Transverse colon (tissue), 4 donors: ENCODE data around the gene EPPIN. TPM values are rescaled to one million over a fixed set of nuclear protein-coding genes. Genes with fewer than 3 reads are reported as not detected.

Experiments
- DNase-seq: peaks from one replicate; pipeline ENCODE4 v3.0.0-alpha.2; 2019
- H3K27ac ChIP-seq, 4 donors: fragments of 200-600 bp; sonication (generic); 2 replicates each; pipeline ENCODE4 v1.5.1; 2016 to 2018; ENCODE audit warnings: inconsistent platforms in 4 of 4
- H3K27me3 ChIP-seq: fragments of 200-600 bp; sonication (generic); 2 replicates; pipeline ENCODE4 v1.5.1; 2017; ENCODE audit warnings: inconsistent platforms
- H3K36me3 ChIP-seq, 4 donors: fragments of 200-600 bp; sonication (generic); 2 replicates each; pipeline ENCODE4 v1.5.1; 2017 to 2019; ENCODE audit warnings: inconsistent platforms in 4 of 4
- H3K4me1 ChIP-seq, 4 donors: fragments of 200-600 bp; sonication (generic); 2 replicates each; pipeline ENCODE4 v1.5.1; 2017 to 2020; ENCODE audit warnings: inconsistent platforms in 4 of 4
- H3K4me3 ChIP-seq, 4 donors: fragments of 200-600 bp; sonication (generic); 1 replicate in 1 of 4; 2 replicates in 3 of 4; pipeline versions ENCODE4 v1.5.1 to v1.6.1; 2017 to 2019; ENCODE audit warnings: inconsistent platforms in 4 of 4
- H3K9me3 ChIP-seq, 2 donors: fragments of 200-600 bp; sonication (generic); 2 replicates each; pipeline ENCODE4 v1.5.1; 2017 to 2019; ENCODE audit warnings: inconsistent platforms in 2 of 2
- CTCF ChIP-seq, 5 experiments: fragments of 200-600 bp in 3 of 5; fragments of 450-650 bp in 2 of 5; sonication (generic) in 3 of 5; IDR thresholded peaks; 1 replicate in 2 of 5; 2 replicates in 3 of 5; pipeline ENCODE4 v1.5.1; 2016 to 2017; ENCODE audit warnings: antibody characterized with exemption in 5 of 5, inconsistent platforms in 3 of 5, mild to moderate bottlenecking in 2 of 5, moderate library complexity in 1 of 5
- EP300 ChIP-seq: sonication (generic); formaldehyde crosslinking; IDR thresholded peaks from one replicate; pipeline ENCODE4 v1.6.1; 2017; ENCODE audit warnings: antibody characterized with exemption, low read depth
- POLR2A ChIP-seq: fragments of 450-650 bp; IDR thresholded peaks from one replicate; pipeline ENCODE4 v1.6.1; 2016; ENCODE audit warnings: antibody characterized with exemption, mild to moderate bottlenecking, moderate library complexity
- POLR2AphosphoS5 ChIP-seq, 3 donors: sonication (generic); formaldehyde crosslinking; IDR thresholded peaks; one replicate each; pipeline ENCODE4 v1.6.1; 2016; ENCODE audit warnings: antibody characterized with exemption in 3 of 3
- WGBS, 2 donors: methylation state at CpG; one replicate each; pipeline ENCODE4 v1.1.5; 2018; ENCODE audit warnings: low coverage in 1 of 2; 5-methylcytosine and 5-hydroxymethylcytosine counted together
- in situ Hi-C, 4 donors: fragments of 200-750 bp; cut with MboI; loops; one replicate each; pipeline versions ENCODE4 v1.15.0 to v1.15.1; 2017; ENCODE audit warnings: low sequenced_read_pairs in 3 of 4, low pct_ligation_motif_present in 1 of 4, low pct_unique_long_range_greater_than_20kb in 1 of 4
- intact Hi-C: fragments of 100-400 bp; cut with DNase I; formaldehyde crosslinking; loops from one replicate; pipeline ENCODE4 v1.15.1; 2023; ENCODE audit warnings: low total_unique reads
- total RNA-seq, 4 donors: library from RNA; depleted of rRNA; stranded (reverse); fragments of >200 nt; gene quantifications; one replicate each; pipeline ENCODE4 v1.1.0, GENCODE V29; 2016

The EPPIN gene
- not detected for total RNA-seq

GRCh38 chr20:45547206-45547770 is at the start of gene EPPIN:
EPPIN (minus strand) TSS chr20:45547401; CDS start chr20:45547357, 44 bp downstream.
- TF ChIP-seq CTCF (IDR thresholded peaks at IDR 0.05) (no peak), POLR2A (no peak), EP300 (no peak), POLR2AphosphoS5 (IDR thresholded peaks at IDR 0.05) (no peak)
- in situ Hi-C loops (loop anchor here in 2 of 4 donors (25.0 kb wide), 1 partner anchor 215 kb away; no protein-coding TSS in a partner anchor), intact Hi-C loops (loop anchor here (10.0 kb wide), 1 partner anchor 228 kb away; no protein-coding TSS in a partner anchor)
- Histone ChIP-seq H3K9me3 (no peaks in the 10 kb centered on the region), H3K27me3 (no peaks in the 10 kb centered on the region), H3K36me3 (no peaks in the 10 kb centered on the region), H3K27ac (no peak within 1 kb of the TSS), H3K4me3 (no peak within 1 kb of the TSS), H3K4me1 (peaks cover 0 to 4% (median 0%) of the 10 kb centered on the region in 4 donors)
- WGBS, 2 donors = 78 to 92% methylated on average over 2 to 6 of the region's 6 CpGs
- DNase-seq = no peak

GRCh38 chr20:45595235-45595634 is 48.0 kb upstream of the EPPIN start:
- in situ Hi-C loops = loop anchor here in 1 of 4 donors (25.0 kb wide), 1 partner anchor 167 kb away; no protein-coding TSS in a partner anchor
- no peaks in the 10 kb centered on the region for H3K27me3 ChIP-seq
- H3K4me3 ChIP-seq = no peak overlapping the region
- H3K4me1 ChIP-seq = no peaks in the 10 kb centered on the region
- intact Hi-C loops = no loop called here
- no peak overlapping the region for H3K27ac ChIP-seq
- H3K36me3 ChIP-seq = no peaks in the 10 kb centered on the region
- DNase-seq = no peak
- TF ChIP-seq POLR2AphosphoS5 (IDR thresholded peaks at IDR 0.05) = no peak
- TF ChIP-seq EP300 = no peak
- no peak for TF ChIP-seq POLR2A
- TF ChIP-seq CTCF (IDR thresholded peaks at IDR 0.05) = no peak
- no peaks in the 10 kb centered on the region for H3K9me3 ChIP-seq
- WGBS, 2 donors = 78% methylated on average over 1 of the region's 1 CpG; no CpG with 5 or more reads in 1 of the 2 donors

GRCh38 chr20:45593498-45593897 is 46.3 kb upstream of the EPPIN start:
- no peak for DNase-seq
- in situ Hi-C loops = loop anchor here in 1 of 4 donors (25.0 kb wide), 1 partner anchor 169 kb away; no protein-coding TSS in a partner anchor
- Histone ChIP-seq H3K36me3 (no peaks in the 10 kb centered on the region), H3K4me3 (no peak overlapping the region), H3K27me3 (no peaks in the 10 kb centered on the region), H3K9me3 (no peaks in the 10 kb centered on the region), H3K27ac (no peak overlapping the region), H3K4me1 (no peaks in the 10 kb centered on the region)
- intact Hi-C loops = no loop called here
- TF ChIP-seq CTCF (IDR thresholded peaks at IDR 0.05) (no peak), EP300 (no peak), POLR2AphosphoS5 (IDR thresholded peaks at IDR 0.05) (no peak), POLR2A (no peak)
- 17 to 100% methylated on average over 1 of the region's 1 CpG for WGBS, 2 donors

GRCh38 chr20:45592574-45593189 is 45.5 kb upstream of the EPPIN start:
- no peaks in the 10 kb centered on the region for H3K27me3 ChIP-seq
- in situ Hi-C loops (loop anchor here in 1 of 4 donors (25.0 kb wide), 1 partner anchor 170 kb away; no protein-coding TSS in a partner anchor), intact Hi-C loops (no loop called here)
- no peak overlapping the region for H3K27ac ChIP-seq
- no peaks in the 10 kb centered on the region for H3K9me3 ChIP-seq
- H3K36me3 ChIP-seq = no peaks in the 10 kb centered on the region
- TF ChIP-seq EP300 = no peak
- no peak for TF ChIP-seq POLR2AphosphoS5 (IDR thresholded peaks at IDR 0.05)
- no peak for TF ChIP-seq POLR2A
- peak; percentile 38 to 88 (median 63) for TF ChIP-seq CTCF (IDR thresholded peaks at IDR 0.05)
- no peaks in the 10 kb centered on the region for H3K4me1 ChIP-seq
- no peak for DNase-seq
- 32 to 46% methylated on average over 4 to 5 of the region's 5 CpGs for WGBS, 2 donors
- H3K4me3 ChIP-seq = no peak overlapping the region
